Measurements from ENCODE around the gene ZSCAN5B. TPM values are rescaled to one million over a fixed set of nuclear protein-coding genes. Genes with fewer than 3 reads are reported as not detected.

Gene ZSCAN5B
- total and polyA plus RNA-seq, 2 of the 13 experiments (the other 11 are each of a cell fraction or from before 2014, with no cell fraction given), result not detected

DNA sequence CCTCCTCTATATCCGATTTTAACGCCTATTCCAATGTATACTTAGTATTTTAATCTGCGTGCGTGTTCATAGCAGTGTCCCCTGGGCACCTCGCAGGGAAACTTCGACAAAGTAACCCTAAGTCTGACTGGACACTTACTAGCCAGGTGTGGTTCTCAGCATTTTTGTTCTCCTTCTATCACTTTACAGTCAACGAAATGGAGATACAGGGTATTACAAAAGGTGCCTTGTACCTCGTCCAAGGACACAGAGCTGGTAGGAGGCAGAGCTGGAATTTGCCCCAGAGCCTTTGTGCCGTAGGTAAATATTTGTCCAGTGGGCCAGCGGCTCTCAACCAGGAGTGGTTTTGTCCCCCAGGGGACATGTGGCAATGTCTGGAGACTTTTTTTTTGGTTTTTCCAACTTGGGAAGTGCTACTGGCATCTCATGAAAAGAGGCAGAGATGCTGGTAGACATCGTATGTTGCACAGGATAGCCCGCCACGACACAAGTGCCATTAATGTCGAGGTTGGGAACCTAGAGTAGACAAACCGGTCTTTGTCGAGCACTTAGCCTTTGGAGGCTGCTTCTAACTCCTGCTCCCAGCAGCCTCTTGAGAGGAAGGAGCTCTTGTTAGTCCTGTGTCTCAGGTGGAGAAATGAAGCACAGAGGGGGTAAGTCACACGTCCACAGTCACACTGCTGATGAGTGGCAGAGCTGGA, 55.3 kb downstream of the ZSCAN5B start (continued):
- TF ChIP-seq, protein P1, sequence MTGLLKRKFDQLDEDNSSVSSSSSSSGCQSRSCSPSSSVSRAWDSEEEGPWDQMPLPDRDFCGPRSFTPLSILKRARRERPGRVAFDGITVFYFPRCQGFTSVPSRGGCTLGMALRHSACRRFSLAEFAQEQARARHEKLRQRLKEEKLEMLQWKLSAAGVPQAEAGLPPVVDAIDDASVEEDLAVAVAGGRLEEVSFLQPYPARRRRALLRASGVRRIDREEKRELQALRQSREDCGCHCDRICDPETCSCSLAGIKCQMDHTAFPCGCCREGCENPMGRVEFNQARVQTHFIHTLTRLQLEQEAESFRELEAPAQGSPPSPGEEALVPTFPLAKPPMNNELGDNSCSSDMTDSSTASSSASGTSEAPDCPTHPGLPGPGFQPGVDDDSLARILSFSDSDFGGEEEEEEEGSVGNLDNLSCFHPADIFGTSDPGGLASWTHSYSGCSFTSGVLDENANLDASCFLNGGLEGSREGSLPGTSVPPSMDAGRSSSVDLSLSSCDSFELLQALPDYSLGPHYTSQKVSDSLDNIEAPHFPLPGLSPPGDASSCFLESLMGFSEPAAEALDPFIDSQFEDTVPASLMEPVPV (CRISPR knock-in tag; IDR thresholded peaks at IDR 0.05), result no peak
- TF ChIP-seq, protein P2, sequence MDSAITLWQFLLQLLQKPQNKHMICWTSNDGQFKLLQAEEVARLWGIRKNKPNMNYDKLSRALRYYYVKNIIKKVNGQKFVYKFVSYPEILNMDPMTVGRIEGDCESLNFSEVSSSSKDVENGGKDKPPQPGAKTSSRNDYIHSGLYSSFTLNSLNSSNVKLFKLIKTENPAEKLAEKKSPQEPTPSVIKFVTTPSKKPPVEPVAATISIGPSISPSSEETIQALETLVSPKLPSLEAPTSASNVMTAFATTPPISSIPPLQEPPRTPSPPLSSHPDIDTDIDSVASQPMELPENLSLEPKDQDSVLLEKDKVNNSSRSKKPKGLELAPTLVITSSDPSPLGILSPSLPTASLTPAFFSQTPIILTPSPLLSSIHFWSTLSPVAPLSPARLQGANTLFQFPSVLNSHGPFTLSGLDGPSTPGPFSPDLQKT (CRISPR knock-in tag; IDR thresholded peaks at IDR 0.05; ENCODE audit: borderline replicate concordance), result no peak
- TF ChIP-seq GZF1 (CRISPR knock-in tag; IDR thresholded peaks at IDR 0.05), result 0 out of 2 replicates have a peak, but pooled peaks have one; percentile 27
- no peak for TF ChIP-seq HDAC6 (IDR thresholded peaks at IDR 0.05; ENCODE audit: low read depth, low read length)
- TF ChIP-seq SIN3A (IDR thresholded peaks at IDR 0.05; ENCODE audit: borderline replicate concordance, low read depth, low read length), result peak; percentile 84; the same call in 1 of the 2 replicates
- TF ChIP-seq, protein P3, sequence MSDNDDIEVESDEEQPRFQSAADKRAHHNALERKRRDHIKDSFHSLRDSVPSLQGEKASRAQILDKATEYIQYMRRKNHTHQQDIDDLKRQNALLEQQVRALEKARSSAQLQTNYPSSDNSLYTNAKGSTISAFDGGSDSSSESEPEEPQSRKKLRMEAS (IDR thresholded peaks at IDR 0.05), result peak; percentile 60
- TF ChIP-seq, protein P4, sequence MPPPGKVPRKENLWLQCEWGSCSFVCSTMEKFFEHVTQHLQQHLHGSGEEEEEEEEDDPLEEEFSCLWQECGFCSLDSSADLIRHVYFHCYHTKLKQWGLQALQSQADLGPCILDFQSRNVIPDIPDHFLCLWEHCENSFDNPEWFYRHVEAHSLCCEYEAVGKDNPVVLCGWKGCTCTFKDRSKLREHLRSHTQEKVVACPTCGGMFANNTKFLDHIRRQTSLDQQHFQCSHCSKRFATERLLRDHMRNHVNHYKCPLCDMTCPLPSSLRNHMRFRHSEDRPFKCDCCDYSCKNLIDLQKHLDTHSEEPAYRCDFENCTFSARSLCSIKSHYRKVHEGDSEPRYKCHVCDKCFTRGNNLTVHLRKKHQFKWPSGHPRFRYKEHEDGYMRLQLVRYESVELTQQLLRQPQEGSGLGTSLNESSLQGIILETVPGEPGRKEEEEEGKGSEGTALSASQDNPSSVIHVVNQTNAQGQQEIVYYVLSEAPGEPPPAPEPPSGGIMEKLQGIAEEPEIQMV (CRISPR knock-in tag; IDR thresholded peaks at IDR 0.05; ENCODE audit: low read depth), result no peak
- TF ChIP-seq NFE2L1 (CRISPR knock-in tag; IDR thresholded peaks at IDR 0.05; ENCODE audit: borderline replicate concordance), result no peak
- peak; percentile 54 for TF ChIP-seq KAT8 (CRISPR knock-in tag; IDR thresholded peaks at IDR 0.05)
- no peak for TF ChIP-seq ZNF891 (CRISPR knock-in tag; IDR thresholded peaks at IDR 0.05)
- TF ChIP-seq, protein P5, sequence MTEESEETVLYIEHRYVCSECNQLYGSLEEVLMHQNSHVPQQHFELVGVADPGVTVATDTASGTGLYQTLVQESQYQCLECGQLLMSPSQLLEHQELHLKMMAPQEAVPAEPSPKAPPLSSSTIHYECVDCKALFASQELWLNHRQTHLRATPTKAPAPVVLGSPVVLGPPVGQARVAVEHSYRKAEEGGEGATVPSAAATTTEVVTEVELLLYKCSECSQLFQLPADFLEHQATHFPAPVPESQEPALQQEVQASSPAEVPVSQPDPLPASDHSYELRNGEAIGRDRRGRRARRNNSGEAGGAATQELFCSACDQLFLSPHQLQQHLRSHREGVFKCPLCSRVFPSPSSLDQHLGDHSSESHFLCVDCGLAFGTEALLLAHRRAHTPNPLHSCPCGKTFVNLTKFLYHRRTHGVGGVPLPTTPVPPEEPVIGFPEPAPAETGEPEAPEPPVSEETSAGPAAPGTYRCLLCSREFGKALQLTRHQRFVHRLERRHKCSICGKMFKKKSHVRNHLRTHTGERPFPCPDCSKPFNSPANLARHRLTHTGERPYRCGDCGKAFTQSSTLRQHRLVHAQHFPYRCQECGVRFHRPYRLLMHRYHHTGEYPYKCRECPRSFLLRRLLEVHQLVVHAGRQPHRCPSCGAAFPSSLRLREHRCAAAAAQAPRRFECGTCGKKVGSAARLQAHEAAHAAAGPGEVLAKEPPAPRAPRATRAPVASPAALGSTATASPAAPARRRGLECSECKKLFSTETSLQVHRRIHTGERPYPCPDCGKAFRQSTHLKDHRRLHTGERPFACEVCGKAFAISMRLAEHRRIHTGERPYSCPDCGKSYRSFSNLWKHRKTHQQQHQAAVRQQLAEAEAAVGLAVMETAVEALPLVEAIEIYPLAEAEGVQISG (CRISPR knock-in tag; IDR thresholded peaks at IDR 0.05), result peak; percentile 82
- TF ChIP-seq THAP11 (CRISPR knock-in tag; IDR thresholded peaks at IDR 0.05), result peak; percentile 88
- TF ChIP-seq NCOA1 (CRISPR knock-in tag; IDR thresholded peaks at IDR 0.05), result no peak
- peak; percentile 94 for TF ChIP-seq KDM6A (CRISPR knock-in tag; IDR thresholded peaks at IDR 0.05; ENCODE audit: low read depth)
- no peak; the same call in 1 of the 2 replicates for TF ChIP-seq SMAD3 (CRISPR knock-in tag; IDR thresholded peaks at IDR 0.05)
- TF ChIP-seq, protein P6, sequence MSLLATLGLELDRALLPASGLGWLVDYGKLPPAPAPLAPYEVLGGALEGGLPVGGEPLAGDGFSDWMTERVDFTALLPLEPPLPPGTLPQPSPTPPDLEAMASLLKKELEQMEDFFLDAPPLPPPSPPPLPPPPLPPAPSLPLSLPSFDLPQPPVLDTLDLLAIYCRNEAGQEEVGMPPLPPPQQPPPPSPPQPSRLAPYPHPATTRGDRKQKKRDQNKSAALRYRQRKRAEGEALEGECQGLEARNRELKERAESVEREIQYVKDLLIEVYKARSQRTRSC (CRISPR knock-in tag; IDR thresholded peaks at IDR 0.05; ENCODE audit: low read depth), result no peak
- TF ChIP-seq ZNF124 (CRISPR knock-in tag; IDR thresholded peaks at IDR 0.05), result 0 out of 2 replicates have a peak, but pooled peaks have one; percentile 61
- TF ChIP-seq, protein P7, sequence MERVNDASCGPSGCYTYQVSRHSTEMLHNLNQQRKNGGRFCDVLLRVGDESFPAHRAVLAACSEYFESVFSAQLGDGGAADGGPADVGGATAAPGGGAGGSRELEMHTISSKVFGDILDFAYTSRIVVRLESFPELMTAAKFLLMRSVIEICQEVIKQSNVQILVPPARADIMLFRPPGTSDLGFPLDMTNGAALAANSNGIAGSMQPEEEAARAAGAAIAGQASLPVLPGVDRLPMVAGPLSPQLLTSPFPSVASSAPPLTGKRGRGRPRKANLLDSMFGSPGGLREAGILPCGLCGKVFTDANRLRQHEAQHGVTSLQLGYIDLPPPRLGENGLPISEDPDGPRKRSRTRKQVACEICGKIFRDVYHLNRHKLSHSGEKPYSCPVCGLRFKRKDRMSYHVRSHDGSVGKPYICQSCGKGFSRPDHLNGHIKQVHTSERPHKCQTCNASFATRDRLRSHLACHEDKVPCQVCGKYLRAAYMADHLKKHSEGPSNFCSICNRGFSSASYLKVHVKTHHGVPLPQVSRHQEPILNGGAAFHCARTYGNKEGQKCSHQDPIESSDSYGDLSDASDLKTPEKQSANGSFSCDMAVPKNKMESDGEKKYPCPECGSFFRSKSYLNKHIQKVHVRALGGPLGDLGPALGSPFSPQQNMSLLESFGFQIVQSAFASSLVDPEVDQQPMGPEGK (CRISPR knock-in tag; IDR thresholded peaks at IDR 0.05), result peak; percentile 91
- TF ChIP-seq ISL2 (CRISPR knock-in tag; IDR thresholded peaks at IDR 0.05), result peak; percentile 86
